HG03159 (cell line): Measurements from ENCODE around the gene GMPPB.
"Not testable (repeated sequence)": the region's sequence is repeated elsewhere in the genome, so short reads cannot be mapped to it uniquely, and the experiment has no call there.

ENCODE experiments used
- ATAC-seq: cut with Tn5 transposase; IDR thresholded peaks from one replicate; pipeline ENCODE4 v1.9.1; 2021; ENCODE audit warnings: mild to moderate bottlenecking, moderate library complexity; ENCODE audit not compliant: unreplicated experiment

Gene GMPPB

GRCh38 chr3:49694409-49695070, 29.2 kb downstream of the GMPPB start:
- not testable (repeated sequence) for ATAC-seq

- not testable (repeated sequence) for ATAC-seq
These were observed 32.3 kb downstream of the GMPPB start for GRCh38 chr3:49691481-49691880.

GRCh38 chr3:49690856-49691255, 32.9 kb downstream of the GMPPB start:
- not testable (repeated sequence) for ATAC-seq

GRCh38 chr3:49689908-49690624, 33.7 kb downstream of the GMPPB start:
- ATAC-seq, result not testable (repeated sequence)

- ATAC-seq, result peak; percentile 50
These were observed 34.5 kb downstream of the GMPPB start, which contains the start of the genes MST1 and RNF123 for GRCh38 chr3:49689046-49689907. Gene MST1, minus strand, starts transcription at chr3:49689474. Its CDS starts 783 bp downstream, at chr3:49688691. Gene RNF123, plus strand, starts transcription at chr3:49689557. Its CDS starts 1,609 bp downstream, at chr3:49691166.

- ATAC-seq, result peak; percentile 4
These were observed 35.3 kb downstream of the GMPPB start for GRCh38 chr3:49688338-49689045.

GRCh38 chr3:49687424-49687795, 36.3 kb downstream of the GMPPB start:
- not testable (repeated sequence) for ATAC-seq

GRCh38 chr3:49686769-49687423, 36.9 kb downstream of the GMPPB start:
- not testable (repeated sequence) for ATAC-seq

GRCh38 chr3:49686346-49686745, 37.4 kb downstream of the GMPPB start:
- ATAC-seq, result not testable (repeated sequence)

GRCh38 chr3:49685846-49686245, 37.9 kb downstream of the GMPPB start:
- ATAC-seq, result not testable (repeated sequence)

GRCh38 chr3:49685103-49685502, 38.6 kb downstream of the GMPPB start:
- ATAC-seq, result not testable (repeated sequence)

GRCh38 chr3:49684453-49684852, 39.3 kb downstream of the GMPPB start:
- not testable (repeated sequence) for ATAC-seq

- no peak for ATAC-seq
These were observed 40.6 kb downstream of the GMPPB start for GRCh38 chr3:49683162-49683561.

- no peak for ATAC-seq
These were observed 42.2 kb downstream of the GMPPB start for GRCh38 chr3:49681543-49681942.

GRCh38 chr3:49681232-49681522, 42.6 kb downstream of the GMPPB start:
- ATAC-seq, result no peak

- no peak for ATAC-seq
These were observed 43.1 kb downstream of the GMPPB start for GRCh38 chr3:49680493-49681231.

- no peak for ATAC-seq
These were observed 47.8 kb downstream of the GMPPB start for GRCh38 chr3:49675912-49676311.

GRCh38 chr3:49674497-49674983, 49.2 kb downstream of the GMPPB start:
- ATAC-seq, result peak; percentile 21

GRCh38 chr3:49673715-49674496, 49.8 kb downstream of the GMPPB start, which contains the start of gene APEH:
Gene APEH, plus strand, starts transcription at chr3:49674351. Its CDS starts 51 bp downstream, at chr3:49674402.
- ATAC-seq, result peak; percentile 81
